ENCODE measurements around the gene CHSY1.

Gene CHSY1

DNA sequence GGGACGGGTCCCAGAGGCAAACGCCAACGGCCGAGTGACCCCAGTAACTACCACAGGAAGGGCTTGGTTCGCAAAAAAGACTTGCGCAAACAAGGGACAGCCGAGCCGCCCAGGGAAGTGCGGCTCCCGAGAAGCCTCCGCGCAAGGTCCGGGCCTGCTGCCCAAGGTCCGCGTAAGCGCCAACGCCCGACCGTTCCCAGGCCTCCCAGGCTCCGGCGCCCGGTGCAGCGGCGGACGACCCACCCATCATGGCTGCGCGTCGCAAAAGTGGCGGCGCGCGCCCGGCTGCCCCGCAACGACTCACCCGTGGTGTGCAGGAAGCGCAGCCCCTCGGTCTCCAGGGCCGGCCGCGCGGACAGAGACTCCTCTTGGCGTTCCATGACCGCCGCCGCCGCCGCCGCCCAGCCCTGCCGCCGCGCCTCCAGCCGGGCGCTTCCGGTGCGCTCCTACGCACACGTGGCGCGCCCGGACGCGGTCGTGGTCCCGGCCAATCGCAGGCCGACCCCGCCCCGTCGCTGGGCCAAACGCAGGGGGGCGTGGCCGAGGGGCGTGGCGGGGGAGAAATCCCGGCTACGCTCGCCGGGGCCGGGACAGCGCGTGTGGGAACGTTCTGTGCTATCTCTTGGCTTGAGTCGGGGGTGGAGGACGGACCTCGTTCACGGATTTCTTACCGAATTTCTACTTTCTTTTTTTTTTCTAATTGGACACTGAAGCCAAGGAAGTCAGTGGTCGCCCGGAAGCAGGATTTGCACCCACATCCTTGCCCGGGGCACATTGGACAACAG lies 25.4 kb upstream of the CHSY1 start, which contains the start of gene SELENOS:
Gene SELENOS, minus strand, starts transcription at position 448 of the 785 bp plus-strand sequence. Its CDS starts 68 bp downstream, at position 380.
- no peak within 1 kb of the TSS for H2BK5ac ChIP-seq (ENCODE audit: low read depth, low read length, poor library complexity, severe bottlenecking)
- peak; percentile 89 for DNase-seq
- H3K4me2 ChIP-seq (ENCODE audit: low read length, poor library complexity, severe bottlenecking) = peak within 1 kb of the TSS; percentile 71
- H3K4me1 ChIP-seq (ENCODE audit: control insufficient read depth, insufficient read depth, low read depth, low read length) = peaks cover 7% of the 10 kb centered on the region
- no peak within 1 kb of the TSS for H2AK5ac ChIP-seq (ENCODE audit: low read length, severe bottlenecking)
- peak within 1 kb of the TSS in 1 of 2 experiments; percentile 96 for H3K14ac ChIP-seq (ENCODE audit: low read length in 2 of 2)
- H3K27ac ChIP-seq (ENCODE audit: low read length, poor library complexity, severe bottlenecking) = peak within 1 kb of the TSS; percentile 60
- H3K4me3 ChIP-seq (ENCODE audit: insufficient read depth in 1 of 2, low read depth in 1 of 2, low read length in 2 of 2) = peak within 1 kb of the TSS; percentile 90 to 95
- peak within 1 kb of the TSS in 1 of 2 experiments; percentile 90 for H2BK12ac ChIP-seq (ENCODE audit: low read length in 2 of 2)
- peak within 1 kb of the TSS; percentile 74 to 75 for H3K4ac ChIP-seq (ENCODE audit: low read depth in 1 of 2, low read length in 2 of 2)
- H3K18ac ChIP-seq (ENCODE audit: low read depth in 1 of 2, low read length in 2 of 2) = peak within 1 kb of the TSS; percentile 75 to 87
- H4K91ac ChIP-seq (ENCODE audit: low read length) = peak within 1 kb of the TSS; percentile 87
- peaks cover 24 to 66% of the 10 kb centered on the region in 2 experiments for H3K36me3 ChIP-seq (ENCODE audit: control insufficient read depth in 1 of 2, insufficient read depth in 2 of 2, low read depth in 1 of 2, low read length in 2 of 2)
- H2BK120ac ChIP-seq (ENCODE audit: low read depth, low read length) = peak within 1 kb of the TSS; percentile 66
- no peaks in the 10 kb centered on the region for H3K9me3 ChIP-seq (ENCODE audit: control insufficient read depth, low read length)
- H3K79me1 ChIP-seq (replicated peaks; ENCODE audit: low read length, poor library complexity, severe bottlenecking) = peaks cover 12% of the 10 kb centered on the region
- H3K9ac ChIP-seq (ENCODE audit: low read length) = peak within 1 kb of the TSS; percentile 95
- H2AFZ ChIP-seq (ENCODE audit: low read depth, low read length) = peak within 1 kb of the TSS; percentile 90
- 1% methylated on average over 75 of the region's 91 CpGs for WGBS
- no peaks in the 10 kb centered on the region for H3K27me3 ChIP-seq (ENCODE audit: control insufficient read depth in 1 of 2, insufficient read depth in 1 of 2, low read length in 2 of 2)
- H4K8ac ChIP-seq (ENCODE audit: low read length) = peak within 1 kb of the TSS; percentile 75
- peak within 1 kb of the TSS in 1 of 2 experiments; percentile 96 for H3K23ac ChIP-seq (ENCODE audit: low read length in 2 of 2)
- no peak within 1 kb of the TSS for H2BK15ac ChIP-seq (ENCODE audit: low read depth, poor library complexity, severe bottlenecking)

DNA sequence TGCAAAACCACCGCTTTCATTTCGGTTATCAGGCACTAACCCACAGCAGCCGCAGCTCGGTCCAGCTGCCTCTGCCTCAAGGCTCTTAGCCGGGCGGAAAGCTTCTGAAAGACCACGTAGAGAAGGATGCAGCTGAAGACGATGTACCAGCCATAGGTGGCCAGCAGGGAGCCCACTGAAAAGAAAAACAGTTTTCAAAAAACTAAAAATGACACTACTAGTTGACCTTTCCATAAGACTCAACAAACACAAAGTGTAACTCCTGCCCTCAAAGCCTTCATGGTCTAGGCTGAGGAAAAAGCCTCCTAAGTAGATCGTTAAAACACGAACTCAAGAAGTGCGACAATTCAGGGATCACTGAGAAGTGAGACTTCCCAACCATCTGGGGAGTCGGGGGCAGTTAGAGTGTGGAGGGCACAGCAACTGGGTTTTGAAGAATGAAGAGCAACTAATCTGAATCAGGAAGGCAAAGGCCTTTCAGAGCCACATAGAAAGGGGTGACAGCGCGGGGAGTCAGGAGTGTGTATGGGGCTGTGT lies 24.7 kb upstream of the CHSY1 start:
- Histone ChIP-seq H4K8ac (ENCODE audit: low read length) (peak overlapping the region; percentile 75), H2AK5ac (ENCODE audit: low read length, severe bottlenecking) (no peak overlapping the region), H3K27ac (ENCODE audit: low read length, poor library complexity, severe bottlenecking) (peak overlapping the region; percentile 60), H3K4me3 (ENCODE audit: insufficient read depth in 1 of 2, low read depth in 1 of 2, low read length in 2 of 2) (peak overlapping the region; percentile 90 to 95), H3K14ac (ENCODE audit: low read length in 2 of 2) (peak overlapping the region in 1 of 2 experiments; percentile 96), H3K4ac (ENCODE audit: low read depth in 1 of 2, low read length in 2 of 2) (peak overlapping the region; percentile 47 to 75), H3K4me2 (ENCODE audit: low read length, poor library complexity, severe bottlenecking) (peak overlapping the region; percentile 48), H2BK12ac (ENCODE audit: low read length in 2 of 2) (no peak overlapping the region), H3K79me1 (replicated peaks; ENCODE audit: low read length, poor library complexity, severe bottlenecking) (peaks cover 13% of the 10 kb centered on the region), H3K4me1 (ENCODE audit: control insufficient read depth, insufficient read depth, low read depth, low read length) (peaks cover 7% of the 10 kb centered on the region), H3K9ac (ENCODE audit: low read length) (peak overlapping the region; percentile 95), H3K23ac (ENCODE audit: low read length in 2 of 2) (peak overlapping the region in 1 of 2 experiments; percentile 96), H3K36me3 (ENCODE audit: control insufficient read depth in 1 of 2, insufficient read depth in 2 of 2, low read depth in 1 of 2, low read length in 2 of 2) (peaks cover 25 to 66% of the 10 kb centered on the region in 2 experiments), H3K9me3 (ENCODE audit: control insufficient read depth, low read length) (no peaks in the 10 kb centered on the region), H2BK15ac (ENCODE audit: low read depth, poor library complexity, severe bottlenecking) (no peak overlapping the region), H4K91ac (ENCODE audit: low read length) (peak overlapping the region; percentile 87), H2BK5ac (ENCODE audit: low read depth, low read length, poor library complexity, severe bottlenecking) (no peak overlapping the region), H2AFZ (ENCODE audit: low read depth, low read length) (peak overlapping the region; percentile 43), H3K27me3 (ENCODE audit: control insufficient read depth in 1 of 2, insufficient read depth in 1 of 2, low read length in 2 of 2) (no peaks in the 10 kb centered on the region), H3K18ac (ENCODE audit: low read depth in 1 of 2, low read length in 2 of 2) (peak overlapping the region; percentile 75 to 87), H2BK120ac (ENCODE audit: low read depth, low read length) (peak overlapping the region; percentile 66)
- WGBS = 20% methylated on average over 14 of the region's 14 CpGs
- DNase-seq = peak; percentile 74

DNA sequence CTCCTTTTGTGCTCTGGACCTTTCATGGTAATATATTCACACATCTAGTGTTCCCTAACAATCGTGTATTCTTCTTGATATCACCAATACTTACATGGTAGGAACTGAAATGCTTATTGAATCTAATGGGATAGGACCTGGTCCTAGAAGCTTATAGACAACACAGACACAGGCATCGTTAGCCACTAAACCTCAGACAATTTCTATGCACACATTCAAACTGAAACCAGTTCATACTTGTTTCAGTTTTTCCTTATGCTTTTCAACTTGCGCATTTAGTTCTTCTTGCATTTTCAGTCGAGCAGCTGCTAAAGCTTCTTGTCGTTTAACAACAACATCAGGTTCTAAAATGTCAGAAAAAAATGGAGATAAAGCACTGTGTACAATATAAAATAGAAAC lies 23.2 kb upstream of the CHSY1 start:
- no peak overlapping the region for H2AFZ ChIP-seq (ENCODE audit: low read depth, low read length)
- H2BK5ac ChIP-seq (ENCODE audit: low read depth, low read length, poor library complexity, severe bottlenecking) = no peak overlapping the region
- no peak overlapping the region for H3K18ac ChIP-seq (ENCODE audit: low read depth in 1 of 2, low read length in 2 of 2)
- no peaks in the 10 kb centered on the region for H3K27me3 ChIP-seq (ENCODE audit: control insufficient read depth in 1 of 2, insufficient read depth in 1 of 2, low read length in 2 of 2)
- no peak overlapping the region for H4K91ac ChIP-seq (ENCODE audit: low read length)
- H3K9me3 ChIP-seq (ENCODE audit: control insufficient read depth, low read length) = no peaks in the 10 kb centered on the region
- H3K79me1 ChIP-seq (replicated peaks; ENCODE audit: low read length, poor library complexity, severe bottlenecking) = peaks cover 13% of the 10 kb centered on the region
- WGBS = 100% methylated on average over 3 of the region's 5 CpGs
- no peak overlapping the region for H3K27ac ChIP-seq (ENCODE audit: low read length, poor library complexity, severe bottlenecking)
- no peak overlapping the region for H3K23ac ChIP-seq (ENCODE audit: low read length in 2 of 2)
- DNase-seq = no peak
- H3K14ac ChIP-seq (ENCODE audit: low read length in 2 of 2) = no peak overlapping the region
- peaks cover 28 to 69% of the 10 kb centered on the region in 2 experiments for H3K36me3 ChIP-seq (ENCODE audit: control insufficient read depth in 1 of 2, insufficient read depth in 2 of 2, low read depth in 1 of 2, low read length in 2 of 2)
- no peak overlapping the region for H3K4ac ChIP-seq (ENCODE audit: low read depth in 1 of 2, low read length in 2 of 2)
- H2AK5ac ChIP-seq (ENCODE audit: low read length, severe bottlenecking) = no peak overlapping the region
- H2BK12ac ChIP-seq (ENCODE audit: low read length in 2 of 2) = no peak overlapping the region
- no peak overlapping the region for H2BK15ac ChIP-seq (ENCODE audit: low read depth, poor library complexity, severe bottlenecking)
- H2BK120ac ChIP-seq (ENCODE audit: low read depth, low read length) = no peak overlapping the region
- H3K4me2 ChIP-seq (ENCODE audit: low read length, poor library complexity, severe bottlenecking) = no peak overlapping the region
- peak overlapping the region; percentile 95 for H3K9ac ChIP-seq (ENCODE audit: low read length)
- no peak overlapping the region for H4K8ac ChIP-seq (ENCODE audit: low read length)
- H3K4me3 ChIP-seq (ENCODE audit: insufficient read depth in 1 of 2, low read depth in 1 of 2, low read length in 2 of 2) = no peak overlapping the region
- peaks cover 7% of the 10 kb centered on the region for H3K4me1 ChIP-seq (ENCODE audit: control insufficient read depth, insufficient read depth, low read depth, low read length)

DNA sequence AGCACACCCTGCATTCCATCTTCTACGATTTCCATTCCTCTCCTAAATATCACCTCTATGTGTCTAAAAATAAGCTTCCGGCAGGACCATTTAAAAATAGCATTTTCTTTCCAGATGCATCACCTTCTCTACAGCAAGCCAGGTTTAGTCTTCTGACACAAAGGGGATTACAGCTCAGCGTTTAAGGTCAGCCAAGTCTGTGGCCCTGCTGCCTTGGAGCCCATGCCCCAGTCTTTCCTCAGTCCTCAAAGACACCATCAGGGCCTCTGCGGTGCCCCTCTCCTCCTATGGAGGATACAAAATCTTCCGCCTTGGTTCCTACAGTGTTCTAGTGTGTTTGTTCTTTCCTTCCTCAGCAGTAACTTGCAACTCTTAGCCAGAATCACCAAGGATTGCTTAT lies 21.7 kb upstream of the CHSY1 start:
- 79% methylated on average over 5 of the region's 5 CpGs for WGBS
- Histone ChIP-seq H2BK15ac (ENCODE audit: low read depth, poor library complexity, severe bottlenecking) (no peak overlapping the region), H2BK12ac (ENCODE audit: low read length in 2 of 2) (no peak overlapping the region), H4K91ac (ENCODE audit: low read length) (no peak overlapping the region), H3K27me3 (ENCODE audit: control insufficient read depth in 1 of 2, insufficient read depth in 1 of 2, low read length in 2 of 2) (no peaks in the 10 kb centered on the region), H3K23ac (ENCODE audit: low read length in 2 of 2) (no peak overlapping the region), H3K27ac (ENCODE audit: low read length, poor library complexity, severe bottlenecking) (no peak overlapping the region), H2BK5ac (ENCODE audit: low read depth, low read length, poor library complexity, severe bottlenecking) (no peak overlapping the region), H3K9me3 (ENCODE audit: control insufficient read depth, low read length) (no peaks in the 10 kb centered on the region), H3K4me1 (ENCODE audit: control insufficient read depth, insufficient read depth, low read depth, low read length) (peaks cover 7% of the 10 kb centered on the region), H2AFZ (ENCODE audit: low read depth, low read length) (no peak overlapping the region), H4K8ac (ENCODE audit: low read length) (no peak overlapping the region), H3K36me3 (ENCODE audit: control insufficient read depth in 1 of 2, insufficient read depth in 2 of 2, low read depth in 1 of 2, low read length in 2 of 2) (peaks cover 42 to 76% of the 10 kb centered on the region in 2 experiments), H3K14ac (ENCODE audit: low read length in 2 of 2) (no peak overlapping the region), H3K18ac (ENCODE audit: low read depth in 1 of 2, low read length in 2 of 2) (no peak overlapping the region), H3K4ac (ENCODE audit: low read depth in 1 of 2, low read length in 2 of 2) (no peak overlapping the region), H3K79me1 (replicated peaks; ENCODE audit: low read length, poor library complexity, severe bottlenecking) (peaks cover 11% of the 10 kb centered on the region), H2BK120ac (ENCODE audit: low read depth, low read length) (no peak overlapping the region), H3K4me2 (ENCODE audit: low read length, poor library complexity, severe bottlenecking) (no peak overlapping the region), H3K9ac (ENCODE audit: low read length) (no peak overlapping the region), H3K4me3 (ENCODE audit: insufficient read depth in 1 of 2, low read depth in 1 of 2, low read length in 2 of 2) (no peak overlapping the region), H2AK5ac (ENCODE audit: low read length, severe bottlenecking) (no peak overlapping the region)
- no peak for DNase-seq
